MM.1S (cell line): ENCODE measurements around the gene PMEPA1.

Source experiments
- DNase-seq: peaks from one replicate; pipeline ENCODE4 v3.0.0-alpha.2; 2015
- H2AFZ ChIP-seq: fragments of 300-600 bp; sonication (generic); 2 replicates; pipeline ENCODE4 v1.6.0; 2016; ENCODE audit warnings: antibody characterized with exemption, low read length
- H3F3A ChIP-seq: fragments of 300-600 bp; sonication (generic); 2 replicates; pipeline ENCODE4 v1.6.1; 2016; ENCODE audit warnings: mild to moderate bottlenecking, antibody characterized with exemption, low read length, moderate library complexity, mixed read lengths; ENCODE audit not compliant: insufficient read depth
- H3K27ac ChIP-seq: fragments of 300-600 bp; sonication (generic); 2 replicates; pipeline ENCODE4 v1.5.1; 2016; ENCODE audit warnings: mild to moderate bottlenecking, low read length
- H3K27me3 ChIP-seq: fragments of 300-600 bp; sonication (generic); replicated peaks from 2 replicates; pipeline ENCODE4 v1.6.0; 2016; ENCODE audit warnings: low read length; ENCODE audit not compliant: insufficient read depth
- H3K36me3 ChIP-seq: fragments of 300-600 bp; sonication (generic); replicated peaks from 2 replicates; pipeline ENCODE4 v1.6.1; 2016; ENCODE audit warnings: mild to moderate bottlenecking, low read length, mixed read lengths; ENCODE audit not compliant: insufficient read depth
- H3K4me1 ChIP-seq: fragments of 300-600 bp; sonication (generic); 2 replicates; pipeline ENCODE4 v1.6.1; 2016; ENCODE audit warnings: low read length, mixed read lengths
- H3K4me2 ChIP-seq: fragments of 300-600 bp; sonication (generic); 2 replicates; pipeline ENCODE4 v1.6.0; 2016; ENCODE audit warnings: low read depth, low read length
- H3K4me3 ChIP-seq: fragments of 300-600 bp; sonication (generic); 2 replicates; pipeline ENCODE4 v1.5.1; 2016; ENCODE audit warnings: low read length, mixed read lengths
- H3K79me2 ChIP-seq: fragments of 300-600 bp; sonication (generic); 2 replicates; pipeline ENCODE4 v1.6.1; 2016; ENCODE audit warnings: mixed run types, low read length, mixed read lengths
- H3K9ac ChIP-seq: fragments of 300-600 bp; sonication (generic); 2 replicates; pipeline ENCODE4 v1.6.1; 2016; ENCODE audit warnings: low read length, mixed read lengths
- H3K9me2 ChIP-seq: fragments of 300-600 bp; sonication (generic); replicated peaks from 2 replicates; pipeline ENCODE4 v1.6.1; 2016; ENCODE audit warnings: mild to moderate bottlenecking, low read length, mixed read lengths; ENCODE audit not compliant: insufficient read depth
- H3K9me3 ChIP-seq: fragments of 300-600 bp; sonication (generic); replicated peaks from 2 replicates; pipeline ENCODE4 v1.6.1; 2016; ENCODE audit warnings: mild to moderate bottlenecking, low read length, mixed read lengths; ENCODE audit not compliant: insufficient read depth
- H4K20me1 ChIP-seq: fragments of 300-600 bp; sonication (generic); 2 replicates; pipeline ENCODE4 v1.6.1; 2016; ENCODE audit warnings: mild to moderate bottlenecking, low read length, moderate library complexity, mixed read lengths; ENCODE audit not compliant: insufficient read depth
- EZH2 ChIP-seq: fragments of 300-600 bp; sonication (generic); optimal IDR thresholded peaks from 2 replicates; pipeline ENCODE3; 2017; ENCODE audit warnings: low read depth, mild to moderate bottlenecking, antibody characterized with exemption, low read length, mixed read lengths
- EZH2phosphoT487 ChIP-seq: fragments of 300-600 bp; sonication (generic); IDR thresholded peaks from 2 replicates; pipeline ENCODE4 v1.6.1; 2018; ENCODE audit warnings: antibody characterized with exemption, low read length
- TF ChIP-seq, protein P1 (sequence below): fragments of 300-600 bp; sonication (generic); IDR thresholded peaks from 2 replicates; pipeline ENCODE4 v1.5.1; 2016; ENCODE audit warnings: antibody characterized with exemption, low read length, mixed read lengths

PMEPA1 gene

DNA sequence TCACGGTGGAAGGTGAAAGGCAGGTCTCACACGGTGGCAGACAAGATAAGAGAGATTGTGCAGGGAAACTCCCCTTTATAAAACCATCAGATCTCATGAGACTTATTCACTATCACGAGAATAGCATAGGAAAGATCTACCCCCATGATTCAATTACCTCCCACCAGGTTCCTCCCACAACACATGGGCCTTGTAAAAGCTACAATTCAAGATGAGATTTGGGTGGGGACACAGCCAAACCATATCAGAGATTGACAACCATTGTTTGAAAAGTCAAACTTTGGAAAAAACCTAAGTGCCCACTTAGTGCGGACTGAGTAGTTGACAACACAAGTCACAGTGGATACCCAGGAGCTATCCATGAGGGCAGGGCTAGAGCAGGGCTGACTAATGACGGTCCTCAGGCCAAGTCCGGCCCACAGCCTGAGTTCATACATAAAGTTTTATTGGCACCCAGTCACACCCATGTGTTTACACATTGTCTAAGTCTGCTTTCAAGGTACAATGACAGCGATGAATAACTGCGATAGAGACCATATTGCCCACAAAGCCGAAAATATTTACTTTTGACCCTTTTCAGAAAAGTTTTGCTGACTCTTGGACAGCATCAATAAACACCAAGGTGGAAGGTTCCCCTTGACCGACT, 33.8 kb upstream of the PMEPA1 start:
- no peaks in the 10 kb centered on the region for H3K36me3 ChIP-seq
- H3K27ac ChIP-seq: no peak overlapping the region
- H2AFZ ChIP-seq: no peak overlapping the region
- H3K9me3 ChIP-seq: no peaks in the 10 kb centered on the region
- no peaks in the 10 kb centered on the region; the same call in 1 of the 2 replicates for H3F3A ChIP-seq
- H3K79me2 ChIP-seq: no peaks in the 10 kb centered on the region
- H3K4me3 ChIP-seq: no peak overlapping the region
- H3K4me2 ChIP-seq: no peak overlapping the region
- DNase-seq: no peak
- no peaks in the 10 kb centered on the region for H4K20me1 ChIP-seq
- TF ChIP-seq, protein P1, sequence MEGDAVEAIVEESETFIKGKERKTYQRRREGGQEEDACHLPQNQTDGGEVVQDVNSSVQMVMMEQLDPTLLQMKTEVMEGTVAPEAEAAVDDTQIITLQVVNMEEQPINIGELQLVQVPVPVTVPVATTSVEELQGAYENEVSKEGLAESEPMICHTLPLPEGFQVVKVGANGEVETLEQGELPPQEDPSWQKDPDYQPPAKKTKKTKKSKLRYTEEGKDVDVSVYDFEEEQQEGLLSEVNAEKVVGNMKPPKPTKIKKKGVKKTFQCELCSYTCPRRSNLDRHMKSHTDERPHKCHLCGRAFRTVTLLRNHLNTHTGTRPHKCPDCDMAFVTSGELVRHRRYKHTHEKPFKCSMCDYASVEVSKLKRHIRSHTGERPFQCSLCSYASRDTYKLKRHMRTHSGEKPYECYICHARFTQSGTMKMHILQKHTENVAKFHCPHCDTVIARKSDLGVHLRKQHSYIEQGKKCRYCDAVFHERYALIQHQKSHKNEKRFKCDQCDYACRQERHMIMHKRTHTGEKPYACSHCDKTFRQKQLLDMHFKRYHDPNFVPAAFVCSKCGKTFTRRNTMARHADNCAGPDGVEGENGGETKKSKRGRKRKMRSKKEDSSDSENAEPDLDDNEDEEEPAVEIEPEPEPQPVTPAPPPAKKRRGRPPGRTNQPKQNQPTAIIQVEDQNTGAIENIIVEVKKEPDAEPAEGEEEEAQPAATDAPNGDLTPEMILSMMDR: no peak
- TF ChIP-seq EZH2phosphoT487: no peak
- TF ChIP-seq EZH2: no peak
- H3K27me3 ChIP-seq: peaks cover 25% of the 10 kb centered on the region
- H3K9me2 ChIP-seq: no peaks in the 10 kb centered on the region
- H3K4me1 ChIP-seq: no peaks in the 10 kb centered on the region
- H3K9ac ChIP-seq: no peak overlapping the region

- Histone ChIP-seq H2AFZ (no peak overlapping the region), H3K4me1 (peaks cover 1% of the 10 kb centered on the region), H3K27me3 (peaks cover 16% of the 10 kb centered on the region; the same call in 1 of the 2 replicates), H3K4me2 (no peak overlapping the region), H3K9me2 (no peaks in the 10 kb centered on the region), H3K27ac (no peak overlapping the region), H3K9ac (no peak overlapping the region), H3K36me3 (no peaks in the 10 kb centered on the region), H3K79me2 (no peaks in the 10 kb centered on the region), H3F3A (no peaks in the 10 kb centered on the region; the same call in 1 of the 2 replicates), H4K20me1 (no peaks in the 10 kb centered on the region), H3K4me3 (no peak overlapping the region), H3K9me3 (no peaks in the 10 kb centered on the region)
- no peak for DNase-seq
- TF ChIP-seq, protein P1: no peak
- no peak for TF ChIP-seq EZH2phosphoT487
- no peak for TF ChIP-seq EZH2
These were observed 32.8 kb upstream of the PMEPA1 start for GRCh38 chr20:57742507-57743181.

- 0 out of 2 replicates have a peak, but pooled peaks cover 5% of the 10 kb centered on the region for H3K27me3 ChIP-seq
- DNase-seq: no peak
- no peak overlapping the region for H3K4me3 ChIP-seq
- no peaks in the 10 kb centered on the region for H3K36me3 ChIP-seq
- peaks cover 24% of the 10 kb centered on the region for H3K4me1 ChIP-seq
- H2AFZ ChIP-seq: no peak overlapping the region
- no peaks in the 10 kb centered on the region for H3K9me2 ChIP-seq
- H3K79me2 ChIP-seq: no peaks in the 10 kb centered on the region
- no peak overlapping the region for H3K9ac ChIP-seq
- H4K20me1 ChIP-seq: no peaks in the 10 kb centered on the region
- H3K4me2 ChIP-seq: no peak overlapping the region
- no peaks in the 10 kb centered on the region for H3K9me3 ChIP-seq
- TF ChIP-seq EZH2 (no peak), EZH2phosphoT487 (no peak)
- TF ChIP-seq, protein P1: no peak
- 0 out of 2 replicates have a peak, but pooled peaks cover 6% of the 10 kb centered on the region for H3F3A ChIP-seq
- H3K27ac ChIP-seq: no peak overlapping the region
These were observed 28.7 kb upstream of the PMEPA1 start for GRCh38 chr20:57738484-57738883.
